ENCODE measurements around the gene EML4.
A peak's percentile ranks its signal among the peaks of the same experiment; 100 is the strongest.
"Not testable (repeated sequence)": the region's sequence is repeated elsewhere in the genome, so short reads cannot be mapped to it uniquely, and the experiment has no call there.

EML4 gene, protein sequence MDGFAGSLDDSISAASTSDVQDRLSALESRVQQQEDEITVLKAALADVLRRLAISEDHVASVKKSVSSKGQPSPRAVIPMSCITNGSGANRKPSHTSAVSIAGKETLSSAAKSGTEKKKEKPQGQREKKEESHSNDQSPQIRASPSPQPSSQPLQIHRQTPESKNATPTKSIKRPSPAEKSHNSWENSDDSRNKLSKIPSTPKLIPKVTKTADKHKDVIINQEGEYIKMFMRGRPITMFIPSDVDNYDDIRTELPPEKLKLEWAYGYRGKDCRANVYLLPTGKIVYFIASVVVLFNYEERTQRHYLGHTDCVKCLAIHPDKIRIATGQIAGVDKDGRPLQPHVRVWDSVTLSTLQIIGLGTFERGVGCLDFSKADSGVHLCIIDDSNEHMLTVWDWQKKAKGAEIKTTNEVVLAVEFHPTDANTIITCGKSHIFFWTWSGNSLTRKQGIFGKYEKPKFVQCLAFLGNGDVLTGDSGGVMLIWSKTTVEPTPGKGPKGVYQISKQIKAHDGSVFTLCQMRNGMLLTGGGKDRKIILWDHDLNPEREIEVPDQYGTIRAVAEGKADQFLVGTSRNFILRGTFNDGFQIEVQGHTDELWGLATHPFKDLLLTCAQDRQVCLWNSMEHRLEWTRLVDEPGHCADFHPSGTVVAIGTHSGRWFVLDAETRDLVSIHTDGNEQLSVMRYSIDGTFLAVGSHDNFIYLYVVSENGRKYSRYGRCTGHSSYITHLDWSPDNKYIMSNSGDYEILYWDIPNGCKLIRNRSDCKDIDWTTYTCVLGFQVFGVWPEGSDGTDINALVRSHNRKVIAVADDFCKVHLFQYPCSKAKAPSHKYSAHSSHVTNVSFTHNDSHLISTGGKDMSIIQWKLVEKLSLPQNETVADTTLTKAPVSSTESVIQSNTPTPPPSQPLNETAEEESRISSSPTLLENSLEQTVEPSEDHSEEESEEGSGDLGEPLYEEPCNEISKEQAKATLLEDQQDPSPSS

DNA sequence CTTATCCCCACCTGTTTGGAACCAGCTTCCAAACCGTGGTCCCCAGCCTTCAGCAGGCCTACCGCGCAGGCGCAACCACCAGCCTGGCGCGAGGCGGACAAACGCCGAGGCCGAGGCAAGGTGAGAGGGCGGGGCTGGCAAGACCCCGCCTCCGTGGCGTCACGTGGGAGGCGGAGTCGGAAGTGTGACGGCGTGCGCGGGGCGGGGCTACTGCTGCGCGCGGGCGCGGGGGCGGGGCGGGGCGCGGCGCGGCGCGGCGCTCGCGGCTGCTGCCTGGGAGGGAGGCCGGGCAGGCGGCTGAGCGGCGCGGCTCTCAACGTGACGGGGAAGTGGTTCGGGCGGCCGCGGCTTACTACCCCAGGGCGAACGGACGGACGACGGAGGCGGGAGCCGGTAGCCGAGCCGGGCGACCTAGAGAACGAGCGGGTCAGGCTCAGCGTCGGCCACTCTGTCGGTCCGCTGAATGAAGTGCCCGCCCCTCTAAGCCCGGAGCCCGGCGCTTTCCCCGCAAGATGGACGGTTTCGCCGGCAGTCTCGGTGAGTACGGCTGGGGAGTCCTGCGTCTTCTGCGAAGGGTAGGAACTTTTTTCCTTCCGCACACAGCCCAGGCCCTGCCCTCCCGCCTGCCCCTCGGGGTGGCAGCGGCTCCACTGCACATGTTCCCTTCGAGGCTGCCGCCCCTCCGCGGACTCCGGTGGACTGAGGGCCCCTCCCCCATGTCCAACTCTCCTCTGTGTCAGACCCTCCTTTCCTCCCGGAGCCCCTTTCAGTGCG lies at the start of gene EML4:
Gene EML4, plus strand, starts transcription at position 254 of the 774 bp plus-strand sequence. Its CDS starts 259 bp downstream, at position 513.
- DNase-seq, result peak; percentile 88

DNA sequence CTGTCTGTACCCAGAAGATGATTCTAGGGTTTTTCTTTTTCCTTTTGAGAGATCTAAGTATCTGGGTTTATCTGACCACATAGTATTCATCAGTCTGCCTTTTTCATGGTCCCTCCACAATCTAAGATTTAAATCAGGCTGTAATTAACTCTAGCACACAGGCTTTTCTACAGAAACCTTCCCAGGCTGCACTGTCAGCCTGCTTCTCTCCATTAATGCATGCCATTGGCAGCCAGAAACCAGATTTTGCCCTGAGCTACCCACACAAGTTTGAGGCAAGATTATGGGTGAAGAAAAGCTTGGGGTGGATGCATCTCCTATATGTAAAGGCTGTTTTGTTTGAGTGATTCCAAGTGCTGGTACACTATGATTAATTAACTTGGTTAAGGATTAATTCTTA lies 45.7 kb upstream of the EML4 start:
- no peak for DNase-seq

GRCh38 chr2:42124011-42124785 lies 45.0 kb upstream of the EML4 start:
- no peak for DNase-seq

DNA sequence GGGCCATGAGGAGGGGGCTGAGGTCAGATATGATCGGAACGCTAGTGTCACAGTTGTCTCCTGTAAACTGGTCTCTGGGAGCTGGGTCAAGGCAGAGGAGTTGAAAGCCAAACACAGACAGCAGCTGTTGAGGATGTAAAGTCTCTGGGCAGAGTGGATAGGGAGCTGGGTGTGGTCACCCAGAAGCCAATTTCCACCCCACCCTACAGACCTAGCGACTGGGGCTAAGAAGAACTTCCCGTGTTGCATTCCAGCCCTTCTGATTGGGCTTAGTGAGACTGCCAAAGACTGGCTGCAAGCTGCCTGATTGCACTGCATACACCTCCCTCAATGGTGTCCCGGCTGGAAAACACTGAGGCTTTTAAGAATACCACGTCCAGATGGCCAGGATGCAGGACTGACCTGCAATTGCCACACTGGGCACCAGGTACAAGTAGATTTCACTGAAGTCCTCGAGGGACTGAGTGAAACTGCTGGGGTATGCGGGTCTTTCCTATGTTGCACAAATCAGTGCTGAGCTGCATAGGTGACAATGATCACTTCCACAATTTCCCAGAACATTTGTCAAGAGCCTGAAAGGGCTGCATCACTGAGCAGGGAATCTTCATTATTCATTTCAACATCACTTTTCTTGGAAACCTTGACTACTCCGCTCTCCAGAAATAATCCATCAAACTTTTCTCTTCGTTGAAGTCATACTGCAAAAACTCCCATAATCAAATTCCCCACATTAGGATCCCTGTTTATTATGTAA lies 43.1 kb upstream of the EML4 start:
- no peak for DNase-seq

DNA sequence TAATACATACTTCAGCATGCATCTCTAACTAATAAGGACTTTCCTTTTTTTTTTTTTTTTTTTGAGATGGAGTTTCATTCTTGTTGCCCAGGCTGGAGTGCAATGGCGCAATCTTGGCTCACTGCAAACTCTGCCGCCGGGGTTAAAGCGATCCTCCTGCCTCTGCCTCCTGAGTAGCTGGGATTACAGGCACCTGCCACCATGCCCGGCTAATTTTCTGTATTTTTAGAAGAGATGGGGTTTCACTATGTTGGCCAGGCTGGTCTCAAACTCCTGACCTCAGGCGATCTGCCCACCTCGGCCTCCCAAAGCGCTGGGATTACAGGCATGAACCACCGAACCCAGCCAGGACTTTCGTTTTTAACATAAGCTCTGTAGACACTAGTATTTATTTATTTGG lies 42.3 kb upstream of the EML4 start:
- not testable (repeated sequence) for DNase-seq

DNA sequence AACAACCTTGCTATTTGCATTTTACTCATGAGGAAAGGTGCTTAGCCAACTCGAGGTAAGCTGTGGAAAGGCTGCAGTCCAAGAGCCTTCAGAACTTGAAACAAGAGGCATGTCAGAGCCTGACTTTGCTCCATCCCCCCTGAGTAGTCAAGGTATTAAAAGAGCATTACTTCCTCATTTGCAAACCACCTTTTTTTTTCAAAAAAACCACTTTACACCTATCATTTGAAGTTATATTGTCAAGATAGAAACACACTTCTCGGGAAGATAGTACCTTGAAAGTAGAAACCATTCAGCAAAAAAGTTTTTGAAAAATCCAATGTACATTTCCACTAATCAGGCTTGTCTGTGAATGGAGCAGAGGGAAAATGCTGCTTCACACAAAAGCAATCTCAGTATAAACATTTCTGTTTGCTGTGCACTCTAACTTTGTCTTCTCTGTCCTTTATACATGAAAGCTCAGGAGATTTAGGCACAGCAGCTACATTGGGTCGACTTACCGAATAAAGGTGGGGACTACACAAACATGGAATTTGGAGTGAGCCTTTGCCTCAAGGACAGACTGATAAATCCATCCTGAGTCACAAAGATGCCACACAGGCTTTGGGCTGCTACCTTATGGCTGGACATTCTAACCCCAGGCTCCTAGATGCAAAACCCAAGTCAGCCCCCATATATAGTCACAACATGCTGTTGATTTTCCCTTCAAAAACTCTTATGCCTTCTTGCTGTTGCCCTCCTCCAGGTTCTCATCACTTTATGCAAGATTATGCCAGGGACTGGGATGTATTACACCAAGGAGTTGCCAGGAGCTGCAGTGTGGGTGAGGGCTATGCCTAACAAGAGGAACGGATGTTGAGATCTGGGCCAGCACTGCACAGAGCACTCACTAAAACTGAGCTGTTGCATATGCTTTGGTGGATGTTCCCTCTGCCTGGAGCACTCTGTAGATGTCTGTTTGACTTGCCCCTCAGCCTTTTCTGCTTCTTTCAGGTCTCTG lies 41.4 kb upstream of the EML4 start:
- DNase-seq, result no peak

DNA sequence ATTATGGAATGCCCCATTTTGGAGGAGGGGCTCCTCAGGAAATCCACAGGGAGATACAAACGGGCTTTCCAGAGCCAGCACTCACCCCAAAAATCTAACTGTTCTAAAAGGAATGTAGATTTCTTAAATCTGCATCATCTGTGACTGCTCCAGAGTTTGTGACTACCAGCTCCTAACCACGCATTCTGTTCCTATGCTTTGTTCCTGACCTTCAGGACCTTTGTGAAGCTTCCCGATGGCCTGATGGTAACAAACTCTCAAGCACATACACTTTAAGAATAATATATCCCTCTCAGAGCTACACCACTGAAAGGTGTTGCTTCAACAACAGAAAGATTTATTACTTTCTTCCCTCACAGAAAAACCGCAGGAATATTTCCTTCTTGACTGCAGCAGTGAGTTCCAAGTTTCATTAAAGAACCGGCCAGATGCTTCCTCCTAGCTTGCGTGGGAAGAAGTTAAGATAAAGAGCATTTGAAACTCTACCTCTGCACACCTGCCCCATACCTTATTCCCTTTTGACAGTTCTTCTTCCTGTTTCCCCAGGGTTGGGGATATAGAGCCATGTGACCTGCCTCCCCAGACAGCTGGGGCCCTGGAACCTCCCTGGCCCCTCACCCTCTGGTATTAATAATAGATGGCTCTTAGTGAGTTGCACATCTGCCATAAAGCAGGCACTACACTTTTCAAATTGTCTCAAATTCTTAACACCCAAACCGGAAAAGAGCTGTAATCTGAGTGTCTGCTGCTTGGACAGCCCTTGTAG lies 40.2 kb upstream of the EML4 start:
- no peak for DNase-seq

GRCh38 chr2:42129487-42129852 lies 39.7 kb upstream of the EML4 start:
- no peak for DNase-seq

DNA sequence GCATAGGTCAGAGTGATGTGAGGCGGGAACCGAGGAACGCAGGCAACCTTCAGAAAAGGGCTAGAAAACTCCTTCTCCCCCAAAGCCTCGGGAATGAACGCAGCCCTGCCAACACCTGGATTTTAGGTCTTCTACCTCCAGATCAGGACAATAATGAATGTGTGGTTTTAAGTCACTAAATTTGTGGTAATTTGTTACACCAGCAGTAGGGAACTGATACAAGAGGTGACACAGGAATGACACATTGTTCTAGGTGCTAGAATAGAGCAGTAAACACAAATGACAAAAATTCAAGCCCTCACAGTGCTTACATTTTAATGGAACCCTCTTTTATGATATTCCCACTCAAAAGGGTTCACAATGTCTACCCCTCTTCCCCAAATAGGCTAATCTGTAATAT lies 39.2 kb upstream of the EML4 start:
- no peak for DNase-seq

GRCh38 chr2:42130858-42131257 lies 38.3 kb upstream of the EML4 start:
- DNase-seq, result not testable (repeated sequence)

GRCh38 chr2:42132191-42132965 lies 36.8 kb upstream of the EML4 start:
- DNase-seq, result no peak

GRCh38 chr2:42132966-42133641 lies 36.0 kb upstream of the EML4 start:
- peak; percentile 47 for DNase-seq

DNA sequence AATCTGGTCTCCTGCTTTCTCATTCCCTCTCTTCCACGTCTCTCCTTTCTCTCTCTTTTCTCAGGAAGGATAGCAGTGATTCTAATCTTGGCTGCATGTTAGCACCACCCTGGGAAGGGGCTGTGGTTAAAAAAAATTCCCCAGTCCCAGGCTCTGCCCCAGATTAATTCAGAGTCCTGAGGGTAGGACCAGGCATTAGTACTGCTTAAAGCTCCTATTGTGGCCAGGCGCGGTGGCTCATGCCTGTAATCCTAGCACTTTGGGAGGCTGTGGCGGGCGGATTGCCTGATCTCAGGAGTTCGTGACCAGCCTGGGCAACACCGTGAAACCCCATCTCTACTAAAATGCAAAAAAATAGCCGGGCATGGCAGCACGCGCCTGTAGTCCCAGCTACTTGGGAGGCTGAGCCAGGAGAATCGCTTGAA lies 35.4 kb upstream of the EML4 start:
- no peak for DNase-seq

- DNase-seq, result not testable (repeated sequence)
Measured at GRCh38 chr2:42134401-42134932, 34.7 kb upstream of the EML4 start.

- DNase-seq, result no peak
Measured at GRCh38 chr2:42135381-42136312, 33.5 kb upstream of the EML4 start.

- no peak for DNase-seq
Measured at GRCh38 chr2:42136782-42137124, 32.4 kb upstream of the EML4 start.

All from NCI-H2029 (cell line).